Measurements from ENCODE around the gene PTPRK.
A peak's percentile ranks its signal among the peaks of the same experiment; 100 is the strongest.

Gene PTPRK

DNA sequence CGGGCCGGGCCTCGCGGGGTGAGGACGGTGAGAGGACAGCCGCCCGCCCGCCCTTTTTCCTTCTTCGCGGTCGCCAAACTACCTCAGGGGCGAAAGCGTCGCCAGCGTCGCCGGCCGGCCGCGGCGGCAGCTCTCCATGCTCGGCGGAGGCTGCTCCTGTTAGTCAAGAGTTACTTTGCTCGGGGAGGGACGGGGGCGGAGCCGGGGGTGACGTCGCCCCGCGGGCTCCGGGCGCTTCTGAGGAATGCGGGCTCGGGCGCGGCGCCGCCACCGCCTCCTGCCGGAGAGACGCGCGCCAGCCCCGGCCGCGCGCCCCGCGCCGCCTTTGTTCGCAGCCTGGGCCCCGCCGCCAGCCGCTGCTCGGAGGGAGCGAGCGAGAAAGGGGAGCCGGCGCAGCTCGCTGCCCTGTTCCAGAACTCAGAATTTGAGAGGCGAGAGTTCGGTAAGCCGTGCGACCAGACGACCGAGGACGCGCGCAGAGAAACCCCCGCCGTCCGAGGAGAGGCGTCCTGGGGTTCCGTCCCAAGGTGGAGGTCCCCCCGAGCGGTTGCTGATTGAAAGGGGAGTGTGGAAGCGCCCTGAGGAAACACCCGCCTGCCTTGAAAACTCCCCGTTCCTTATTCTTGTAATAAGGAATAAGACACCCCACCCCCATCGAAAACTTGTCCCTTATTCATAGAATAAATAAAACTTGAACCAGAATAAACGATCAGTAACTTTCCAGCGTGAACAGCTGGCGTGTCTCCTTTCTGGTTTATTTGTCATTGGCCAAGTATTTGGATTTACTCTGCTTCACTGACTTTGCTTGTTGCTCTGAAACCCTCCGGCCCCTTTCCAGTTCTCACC, at the start of gene PTPRK:
TSS of gene PTPRK (minus strand) at position 164 of the 846 bp plus-strand sequence. CDS start 241 bp downstream, outside the sequence.
- peak; percentile 42 for DNase-seq

DNA sequence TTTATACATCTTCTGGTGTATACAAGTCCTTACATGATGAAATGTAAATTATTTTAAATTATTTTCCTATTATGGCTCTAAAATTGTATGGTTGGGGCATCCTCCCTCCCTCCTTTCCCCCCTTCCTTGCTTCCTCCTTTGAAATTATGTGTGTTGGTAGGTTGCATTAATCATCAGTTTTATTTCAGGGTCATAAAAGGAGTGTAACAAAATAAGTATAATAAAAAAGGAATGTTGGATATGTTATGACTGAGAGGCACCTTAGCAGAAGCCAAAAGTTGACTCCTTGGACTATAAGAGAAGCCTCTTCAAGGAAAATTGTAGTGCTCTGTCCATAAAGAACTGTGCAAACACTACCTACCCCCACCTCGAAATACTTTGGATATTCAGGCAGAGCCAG, 46.6 kb upstream of the PTPRK start:
- DNase-seq = no peak

DNA sequence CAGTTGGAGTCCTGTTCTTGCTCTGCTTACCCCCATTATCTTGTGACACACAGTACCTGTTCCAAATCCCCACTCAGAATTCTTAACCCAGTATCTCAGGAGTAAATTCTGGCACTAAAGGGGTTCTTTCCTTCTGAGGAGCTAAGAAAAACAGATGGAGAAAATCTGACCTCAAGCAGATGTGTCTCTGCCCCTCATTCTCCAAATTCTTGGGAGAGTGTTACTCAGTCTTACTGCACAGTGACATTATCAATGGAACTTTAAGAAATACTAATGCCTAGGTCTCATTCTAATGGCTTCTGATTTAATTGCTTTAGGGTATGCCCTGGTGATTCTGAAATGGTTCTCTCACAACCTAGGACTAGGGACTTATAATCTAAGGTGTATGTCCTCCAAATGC, 40.6 kb upstream of the PTPRK start:
- no peak for DNase-seq

DNA sequence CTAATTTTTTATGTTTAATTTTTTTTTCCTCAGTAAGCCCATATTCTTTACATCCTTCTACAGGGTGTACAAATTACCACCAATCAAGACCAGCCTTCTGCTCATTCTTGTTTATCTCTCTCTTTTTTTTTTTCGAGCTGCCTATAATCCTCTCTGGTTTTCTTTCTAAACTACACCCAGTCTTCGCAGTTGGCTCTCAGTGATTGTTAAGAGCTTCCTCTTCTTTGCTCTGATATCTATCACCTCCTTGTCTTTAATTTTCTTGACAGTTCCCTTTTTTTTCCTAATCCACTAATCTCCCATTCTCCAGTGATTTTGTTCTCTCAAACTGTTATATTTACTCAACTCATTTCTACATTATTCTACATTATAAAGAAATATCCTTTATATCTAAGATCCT, 38.5 kb upstream of the PTPRK start:
- no peak for DNase-seq

DNA sequence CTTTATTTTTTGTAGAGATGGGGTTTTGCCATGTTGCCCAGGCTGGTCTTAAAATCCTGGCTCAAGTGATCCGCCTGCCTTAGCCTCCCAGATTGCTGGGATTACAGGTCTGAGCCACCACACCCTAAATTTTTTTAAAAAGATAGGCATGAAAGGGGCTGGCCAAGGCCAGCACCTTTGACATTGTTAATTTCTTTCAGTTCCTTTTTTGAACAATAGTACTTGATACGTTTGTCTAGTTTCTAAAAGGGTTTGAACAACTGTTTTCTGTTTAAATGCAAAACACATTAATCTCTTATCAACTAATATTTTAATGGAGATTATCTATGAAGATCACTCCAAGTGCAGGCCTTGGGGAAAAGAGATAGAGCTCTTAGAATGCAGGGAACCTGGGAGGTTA, 37.6 kb upstream of the PTPRK start:
- DNase-seq = no peak

DNA sequence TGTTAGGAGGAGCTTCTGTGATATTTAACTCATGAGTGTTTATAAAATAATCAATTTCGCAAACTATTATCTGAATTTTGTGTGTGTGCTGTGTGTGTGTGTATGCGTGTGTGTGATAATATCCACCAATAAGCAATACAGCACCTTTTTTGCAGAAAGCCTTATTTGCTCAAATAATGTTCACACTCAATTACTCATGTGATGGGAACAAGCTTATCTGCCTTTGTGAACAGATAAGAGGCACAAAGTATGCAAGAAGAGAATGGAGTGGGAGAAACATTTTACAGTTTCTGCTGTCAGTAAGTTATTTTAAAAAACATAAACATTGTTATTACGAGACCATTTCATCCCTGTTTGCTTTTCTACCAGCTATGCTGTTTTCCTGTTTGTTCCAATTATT, 36.7 kb upstream of the PTPRK start:
- DNase-seq = no peak

DNA sequence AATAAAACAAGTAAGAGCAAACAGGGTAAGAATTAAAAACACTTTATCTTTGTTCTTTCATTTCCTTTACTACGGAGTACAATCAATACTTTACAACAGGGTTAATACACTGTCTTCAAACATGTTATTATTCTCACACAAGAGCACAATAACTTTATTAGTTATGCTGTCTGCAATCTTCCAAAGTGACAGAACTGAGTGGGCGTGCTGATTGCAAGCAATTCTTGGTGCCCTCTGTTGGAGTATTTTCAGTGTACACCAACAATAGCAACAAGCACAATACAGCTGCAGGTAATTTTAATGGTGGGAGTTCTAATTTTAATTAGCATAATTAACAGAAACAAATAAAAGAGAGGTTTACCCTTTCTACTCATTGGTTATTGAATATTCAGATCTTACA, 33.9 kb upstream of the PTPRK start:
- DNase-seq = no peak

DNA sequence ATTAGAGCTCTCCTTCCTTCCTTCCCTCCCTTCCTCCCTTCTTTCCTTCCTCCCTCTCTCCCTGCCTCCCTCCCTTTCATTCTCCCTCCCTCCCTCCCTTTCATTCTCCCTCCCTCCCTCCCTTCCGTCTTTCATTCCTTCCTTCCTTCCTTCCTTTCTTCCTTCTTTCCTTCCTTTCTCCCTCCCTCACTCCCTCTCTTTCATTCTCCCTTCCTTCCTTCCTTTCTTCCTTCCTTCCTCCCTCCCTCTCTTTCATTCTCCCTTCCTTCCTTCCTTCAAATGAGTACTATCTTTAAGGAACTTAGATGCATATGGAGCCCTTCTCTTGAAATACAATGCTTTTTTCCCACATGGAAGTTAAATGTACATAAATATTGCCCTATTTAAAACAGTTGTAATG, 20.9 kb upstream of the PTPRK start:
- no peak for DNase-seq

DNA sequence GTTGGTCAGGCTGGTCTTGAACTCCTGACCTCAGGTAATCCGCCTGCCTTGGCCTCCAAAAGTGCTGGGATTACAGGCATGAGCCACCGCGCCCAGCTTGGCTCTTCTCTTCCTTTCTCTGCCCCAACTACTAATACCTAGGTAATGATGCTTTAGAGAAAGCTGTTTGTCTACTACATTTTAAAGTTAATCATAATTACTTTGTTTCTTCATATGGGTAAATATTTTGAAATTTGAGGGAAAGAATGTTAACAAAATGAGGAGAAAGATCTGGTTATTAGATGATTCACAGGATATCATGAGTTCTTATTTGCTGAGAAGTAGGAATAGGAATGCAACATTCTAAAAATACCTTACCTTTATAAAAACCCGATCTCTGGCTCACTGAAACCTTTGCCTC, 18.4 kb upstream of the PTPRK start:
- DNase-seq = no peak

DNA sequence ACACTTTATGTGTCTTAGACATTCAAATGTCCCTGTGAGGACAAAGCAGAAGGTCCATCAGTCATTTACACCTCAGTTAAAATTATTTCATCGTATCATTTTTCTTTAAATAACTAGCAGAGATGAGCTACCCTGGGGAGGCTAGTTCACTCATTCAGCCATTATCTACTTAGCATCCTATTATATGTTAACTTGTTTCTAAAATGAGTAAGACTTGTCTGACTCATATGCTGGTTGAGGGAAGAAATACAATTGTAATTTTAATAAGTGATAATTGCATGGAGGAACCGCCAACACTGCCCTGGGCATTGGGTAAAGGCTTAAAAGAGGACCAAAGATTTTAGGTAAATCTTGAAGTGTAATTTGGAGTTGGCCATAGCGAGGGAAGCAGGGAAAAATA, 12.4 kb upstream of the PTPRK start:
- DNase-seq = no peak

DNA sequence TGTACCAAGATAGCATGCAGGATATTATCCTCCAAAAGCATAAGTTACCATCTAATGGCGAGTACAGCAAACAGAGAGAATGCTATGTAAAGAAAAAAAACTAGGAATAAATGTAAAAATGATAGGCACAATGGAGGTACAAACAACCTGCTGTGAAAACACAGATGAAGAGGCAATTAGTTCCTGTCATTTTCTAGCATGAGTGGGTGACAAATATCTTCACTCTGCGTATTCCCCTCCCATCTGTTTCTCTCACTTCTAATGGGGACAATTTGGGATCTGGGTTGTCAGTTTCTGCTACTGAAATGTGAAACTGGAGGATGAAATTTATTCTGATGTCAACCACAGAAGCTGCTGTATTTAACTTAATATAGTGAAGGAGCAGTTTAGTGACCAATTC, 11.7 kb upstream of the PTPRK start:
- DNase-seq = no peak

DNA sequence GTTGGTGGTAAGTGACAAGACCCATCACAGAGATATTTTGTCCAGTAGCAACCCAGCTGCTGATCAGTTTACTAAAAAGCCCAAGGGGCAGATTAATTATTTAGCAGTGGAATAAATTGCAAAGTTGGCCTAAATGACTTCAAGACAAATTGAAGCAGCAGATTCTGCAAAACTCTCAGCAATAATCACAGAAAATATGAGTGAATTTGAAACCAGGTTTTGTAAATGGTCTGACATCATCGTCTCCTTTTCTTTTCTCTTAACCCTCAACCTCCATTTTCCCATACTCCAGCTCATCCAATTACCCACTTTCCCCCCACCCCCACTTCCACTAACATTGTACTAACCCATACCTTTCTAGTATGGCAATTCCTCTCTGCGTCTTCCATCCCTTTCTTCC, 11.3 kb upstream of the PTPRK start:
- no peak for DNase-seq

DNA sequence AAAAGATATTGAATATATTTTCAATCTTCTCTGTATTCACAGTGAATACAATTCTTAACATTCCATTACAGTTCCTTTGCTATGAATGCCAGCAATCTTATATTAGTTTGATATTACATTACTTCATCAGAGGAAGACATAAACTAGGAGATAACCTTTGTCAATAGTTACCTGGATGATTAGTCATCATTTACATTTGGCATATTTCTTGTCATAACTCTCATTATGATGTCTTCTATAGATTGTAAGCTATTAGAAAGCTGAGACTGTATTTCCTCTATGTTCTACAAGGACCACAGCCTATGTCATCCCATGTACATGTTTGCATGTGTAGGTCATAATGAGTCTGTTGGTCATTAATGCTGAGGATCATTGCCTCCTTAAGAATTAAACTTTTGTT, 7.8 kb upstream of the PTPRK start:
- no peak for DNase-seq

DNA sequence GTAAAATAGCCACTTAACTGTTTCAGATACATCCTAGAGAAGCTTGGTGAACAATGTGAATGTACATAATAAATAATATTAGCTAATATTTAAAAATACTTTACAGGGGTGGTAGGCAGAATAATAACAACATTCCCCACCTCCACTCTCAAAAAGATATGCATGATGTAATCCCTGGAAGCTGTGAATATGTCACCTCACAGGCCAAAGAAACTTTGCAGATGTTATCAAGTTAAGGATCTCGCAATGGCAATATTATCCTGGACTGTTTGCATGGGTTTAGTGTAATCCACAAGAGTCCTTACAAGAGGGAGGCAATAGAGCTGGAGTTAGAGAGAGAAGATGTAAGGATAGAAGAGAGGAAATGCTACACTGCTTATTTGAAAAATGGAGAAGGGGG, 7.0 kb upstream of the PTPRK start:
- DNase-seq = no peak

DNA sequence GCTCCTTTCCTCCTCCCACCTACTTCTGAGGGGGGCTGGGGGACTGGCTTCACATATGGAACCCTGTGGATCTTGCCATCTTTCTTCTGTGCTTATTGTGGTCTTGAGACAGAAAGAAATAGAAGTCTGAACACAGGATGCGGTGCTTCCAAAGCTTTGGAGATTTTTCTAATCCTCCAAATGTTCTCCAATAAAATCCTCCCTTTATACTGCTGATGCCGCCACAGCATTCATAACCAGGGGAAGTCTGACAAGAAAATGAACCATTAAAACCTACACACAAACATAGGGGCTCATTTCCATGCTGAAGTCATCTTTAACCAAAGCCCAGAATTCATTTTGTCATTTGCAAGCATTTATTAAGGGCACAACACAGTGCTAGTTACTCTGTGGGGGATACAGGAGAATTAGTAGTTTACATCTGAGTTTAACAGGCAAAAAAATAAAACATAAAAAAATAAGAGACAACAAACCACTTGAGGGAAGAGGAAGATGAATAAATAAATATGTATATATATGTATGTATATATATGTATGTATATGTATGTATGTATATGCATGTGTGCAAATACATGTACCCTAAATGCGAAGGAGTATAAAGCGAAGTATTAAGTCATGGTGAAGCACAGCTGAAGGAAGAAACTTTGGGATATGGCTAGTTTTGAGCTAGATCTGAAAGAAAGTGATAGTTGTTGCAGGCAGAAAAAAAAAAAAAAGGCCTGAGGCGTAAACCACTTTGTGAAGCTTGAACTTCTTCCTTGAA, 5.9 kb upstream of the PTPRK start:
- DNase-seq = no peak

DNA sequence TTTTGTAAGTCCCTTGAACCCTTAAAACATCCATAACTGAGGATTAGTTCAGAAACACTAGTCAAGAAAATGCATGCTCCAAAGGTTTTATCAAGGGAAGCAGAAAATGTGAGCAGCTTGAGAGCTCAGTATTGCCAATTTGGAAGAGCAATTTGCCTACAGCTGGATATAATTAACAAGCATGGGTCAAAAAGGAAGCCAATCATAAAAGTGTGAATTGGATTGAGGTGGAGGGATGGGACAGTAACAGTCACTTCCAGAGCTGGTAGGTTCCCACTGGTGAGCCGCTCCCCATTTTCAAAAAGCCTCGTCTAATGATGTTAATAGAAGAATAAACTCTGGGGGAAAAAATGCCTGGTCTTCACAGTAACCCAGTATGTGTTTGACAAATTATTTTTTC, 5.0 kb upstream of the PTPRK start:
- no peak for DNase-seq

DNA sequence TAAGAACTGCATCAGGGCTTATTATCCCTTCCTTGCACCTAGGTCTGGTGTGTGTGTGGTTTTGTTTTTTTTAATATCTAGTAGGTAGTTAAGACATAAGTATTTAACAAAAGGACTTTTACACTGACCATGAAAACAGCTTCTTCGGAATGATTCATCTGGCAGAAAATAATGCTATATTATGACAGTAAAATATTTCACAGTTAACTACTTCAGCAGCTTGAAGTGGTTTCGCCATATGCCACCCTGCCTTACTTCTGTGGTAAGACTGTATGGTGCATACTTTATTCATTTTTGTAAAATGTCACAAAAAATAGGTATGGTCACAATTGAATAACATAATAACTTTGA, 858 bp upstream of the PTPRK start:
- peak; percentile 22 for DNase-seq

DNA sequence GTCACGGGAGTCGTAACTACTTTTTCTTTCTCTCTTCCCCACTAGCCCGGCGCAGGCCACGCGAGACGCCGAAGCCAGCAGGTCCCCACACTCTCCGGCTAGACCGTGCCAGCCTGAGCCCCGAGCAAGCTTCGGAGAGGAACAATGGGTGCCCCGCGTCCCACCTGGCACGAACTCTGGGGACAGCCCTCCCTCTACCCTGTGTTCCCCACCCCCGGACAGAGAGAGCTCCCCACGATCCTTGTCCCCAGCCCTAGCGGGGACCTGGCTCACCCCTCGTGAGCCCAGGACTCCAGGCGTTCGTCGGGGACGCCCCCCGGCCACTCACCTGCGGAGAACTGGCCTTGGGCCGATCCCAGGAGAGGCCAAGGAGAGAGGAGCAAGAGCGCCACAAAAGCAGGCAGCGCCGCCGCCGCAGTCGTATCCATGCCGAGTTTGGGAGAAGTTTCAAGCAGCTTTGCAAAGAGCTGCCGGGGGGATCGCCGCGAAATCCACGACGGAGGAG, 416 bp downstream of the PTPRK start:
- peak; percentile 32 for DNase-seq

DNA sequence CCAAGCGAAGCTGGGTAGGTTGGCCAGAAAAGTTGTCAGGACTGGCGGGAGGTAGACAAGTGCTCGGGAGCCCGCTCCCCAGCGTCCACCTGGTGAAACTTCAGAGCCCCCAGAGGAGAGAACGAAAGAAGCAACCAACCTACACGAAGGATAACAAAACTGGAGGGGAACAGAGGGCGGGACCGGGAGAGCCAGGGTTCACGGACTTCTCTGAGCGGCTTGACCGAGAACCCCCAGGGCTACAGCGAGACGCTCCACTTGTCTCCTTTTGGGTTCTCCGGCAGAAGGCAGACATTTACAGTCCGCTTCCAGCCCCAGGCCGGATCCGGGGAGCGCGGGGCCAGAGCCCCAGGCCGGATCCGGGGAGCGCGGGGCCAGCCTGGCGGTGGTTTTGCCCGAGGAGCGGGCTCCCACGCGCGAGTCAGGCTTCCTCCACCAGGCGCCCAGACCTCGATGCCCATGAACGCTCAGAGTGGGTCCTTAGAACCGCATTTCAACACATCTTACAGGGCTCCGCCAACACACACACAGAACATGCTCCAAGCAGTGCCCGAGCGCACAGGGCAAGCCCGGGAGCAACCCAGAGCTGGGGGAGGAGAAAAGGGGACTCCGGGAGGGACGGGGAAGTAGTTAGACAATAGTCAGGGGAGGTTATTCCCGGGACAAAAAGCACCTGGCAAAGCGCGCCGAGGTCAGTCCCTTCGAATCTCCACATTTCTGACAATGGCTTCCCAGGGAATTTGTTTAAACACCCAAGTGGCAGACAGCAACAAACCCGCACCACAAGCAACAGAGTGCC, 1.1 kb downstream of the PTPRK start:
- DNase-seq = peak; percentile 30

DNA sequence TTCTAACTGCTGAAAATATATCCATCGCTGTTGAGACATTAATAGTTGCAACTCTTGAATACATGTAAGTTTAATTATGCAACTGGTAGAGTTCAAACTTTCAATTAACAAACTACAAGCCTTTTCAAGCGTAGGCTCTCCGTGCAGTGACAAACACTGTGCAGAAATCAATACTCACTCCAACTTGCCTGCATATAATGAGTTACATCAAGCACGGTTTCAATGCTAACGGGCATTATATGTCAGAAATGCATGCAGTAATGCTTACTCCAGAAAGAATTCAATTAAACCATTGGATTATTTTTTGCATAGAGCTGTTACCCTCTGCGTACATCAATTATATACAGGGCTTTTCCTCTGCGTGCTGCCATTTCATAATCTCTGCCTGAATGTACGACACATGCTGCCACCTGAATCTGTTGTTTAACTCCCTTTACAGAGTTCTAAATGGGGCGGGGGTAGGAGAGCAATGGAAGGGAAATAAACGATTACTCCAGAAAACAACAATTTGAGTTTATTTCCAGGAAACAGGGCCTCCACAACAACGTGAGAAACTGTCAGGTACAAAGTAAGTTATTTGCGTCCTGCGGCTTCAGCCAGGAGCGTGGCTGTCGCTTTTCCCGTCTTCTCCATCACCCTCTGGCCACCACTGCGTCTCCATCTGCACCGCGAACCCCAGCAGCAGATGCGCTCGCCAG, 1.8 kb downstream of the PTPRK start:
- DNase-seq = no peak

DNA sequence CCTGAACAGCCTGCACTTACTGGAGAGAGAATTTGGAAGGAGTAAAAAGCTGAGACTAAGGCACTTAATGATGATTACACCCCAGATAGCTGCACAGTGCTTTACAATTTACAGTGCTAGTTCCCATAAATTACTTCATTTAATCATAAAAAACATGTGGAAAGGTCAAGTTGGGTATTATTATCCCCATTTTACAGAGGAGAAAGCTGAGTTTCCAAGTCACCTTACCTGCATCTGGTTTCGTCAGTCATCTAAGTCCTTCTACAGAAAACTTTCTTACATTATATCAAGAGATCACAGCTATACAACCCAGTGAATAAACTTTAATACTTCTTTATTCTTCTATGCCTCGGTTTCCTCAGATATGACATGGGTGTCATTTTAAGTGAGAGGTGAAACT, 3.3 kb downstream of the PTPRK start:
- DNase-seq = no peak

DNA sequence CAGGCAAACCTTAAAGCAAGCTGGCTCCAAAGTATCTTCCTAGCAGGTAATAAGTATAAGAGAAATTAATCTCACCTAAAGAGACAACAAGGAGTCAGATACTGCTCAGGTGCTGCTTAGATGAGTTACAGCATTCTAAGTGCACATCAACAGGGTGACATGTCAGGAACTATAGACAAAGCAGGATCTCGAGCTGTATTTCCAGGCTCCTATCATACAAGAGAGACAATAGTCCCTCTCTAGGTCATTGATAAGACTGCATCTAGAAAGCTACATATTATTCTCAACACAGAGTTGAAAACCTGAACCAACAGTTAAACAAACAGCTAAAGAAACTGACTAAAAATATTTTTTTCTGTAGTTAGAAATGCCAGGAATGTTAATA, 3.9 kb downstream of the PTPRK start:
- DNase-seq = peak; percentile 14

All from NCI-H1092 treated with DMSO at 0.1 percent for 48 hours (cell line).